A549 (cell line): ENCODE results near the gene PRKRIP1.
"Not testable (repeated sequence)": the region's sequence is repeated elsewhere in the genome, so short reads cannot be mapped to it uniquely, and the experiment has no call there.

Experiments
- CTCF ChIP-seq: fragments of >200 bp; sonication (Bioruptor Twin); formaldehyde crosslinking; IDR thresholded peaks from 3 replicates; pipeline ENCODE4 v1.5.1; 2016
- EP300 ChIP-seq, 2 experiments: fragments of >200 bp; sonication (Bioruptor Twin); formaldehyde crosslinking; IDR thresholded peaks; 2 replicates in 1 of 2; 3 replicates in 1 of 2; pipeline ENCODE4 v1.6.1; 2016 to 2017
- JUN ChIP-seq, 2 experiments: fragments of >200 bp; sonication (Bioruptor Twin); formaldehyde crosslinking; IDR thresholded peaks; 2 replicates in 1 of 2; 3 replicates in 1 of 2; pipeline ENCODE4 v1.6.1; 2016 to 2017
- MYC ChIP-seq: IDR thresholded peaks from 2 replicates; pipeline ENCODE4 v1.6.1; 2012; ENCODE audit warnings: mild to moderate bottlenecking, inconsistent platforms, low read length, improper control_type of control experiment, borderline replicate concordance
- POLR2A ChIP-seq: IDR thresholded peaks from 2 replicates; pipeline ENCODE4 v1.6.1; 2012; ENCODE audit warnings: mild to moderate bottlenecking, low read length
- RCOR1 ChIP-seq: fragments of 150-350 bp; IDR thresholded peaks from 2 replicates; pipeline ENCODE4 v1.6.1; 2014; ENCODE audit warnings: antibody characterized with exemption, low read length, low read depth
- REST ChIP-seq: fragments of 200-600 bp; sonication (generic); IDR thresholded peaks from 2 replicates; pipeline ENCODE4 v1.6.1; 2016; ENCODE audit warnings: antibody characterized with exemption, mild to moderate bottlenecking, moderate library complexity
- RNF2 ChIP-seq: fragments of 200-600 bp; sonication (generic); IDR thresholded peaks from 2 replicates; pipeline ENCODE4 v1.6.1; 2016; ENCODE audit warnings: low read depth, mild to moderate bottlenecking, antibody characterized with exemption, moderate library complexity, borderline replicate concordance

- not testable (repeated sequence) for TF ChIP-seq REST; CTCF; POLR2A; RCOR1; EP300 (IDR thresholded peaks at IDR 0.05); MYC; JUN (IDR thresholded peaks at IDR 0.05); RNF2
Observed at GRCh38 chr7:102404862-102405188, 8.7 kb downstream of the PRKRIP1 start.
